ENCODE data around the gene GLYATL3.

DNA sequence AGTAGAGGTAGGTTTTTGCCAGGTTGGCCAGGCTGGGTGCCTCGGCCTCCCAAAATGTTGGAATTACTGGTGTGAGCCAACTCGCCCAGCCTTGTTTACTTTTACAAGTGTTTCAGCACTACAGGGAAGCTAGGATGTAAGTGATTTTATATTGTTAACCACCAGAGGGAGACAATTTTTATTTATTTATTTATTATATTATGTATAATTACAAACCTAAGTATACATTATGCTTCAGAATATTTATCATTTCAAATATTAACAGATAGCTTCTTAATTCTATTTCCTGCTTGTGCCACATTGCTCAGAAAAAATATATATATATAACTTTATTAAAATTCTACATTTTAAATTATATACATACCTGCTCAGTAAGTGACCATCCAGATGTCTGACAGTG, 46.5 kb upstream of the GLYATL3 start:
- TF ChIP-seq GABPA (IDR thresholded peaks at IDR 0.05; ENCODE audit: low read depth), result no peak
- no peak for TF ChIP-seq TCF12 (IDR thresholded peaks at IDR 0.05)
- TF ChIP-seq, protein P1, sequence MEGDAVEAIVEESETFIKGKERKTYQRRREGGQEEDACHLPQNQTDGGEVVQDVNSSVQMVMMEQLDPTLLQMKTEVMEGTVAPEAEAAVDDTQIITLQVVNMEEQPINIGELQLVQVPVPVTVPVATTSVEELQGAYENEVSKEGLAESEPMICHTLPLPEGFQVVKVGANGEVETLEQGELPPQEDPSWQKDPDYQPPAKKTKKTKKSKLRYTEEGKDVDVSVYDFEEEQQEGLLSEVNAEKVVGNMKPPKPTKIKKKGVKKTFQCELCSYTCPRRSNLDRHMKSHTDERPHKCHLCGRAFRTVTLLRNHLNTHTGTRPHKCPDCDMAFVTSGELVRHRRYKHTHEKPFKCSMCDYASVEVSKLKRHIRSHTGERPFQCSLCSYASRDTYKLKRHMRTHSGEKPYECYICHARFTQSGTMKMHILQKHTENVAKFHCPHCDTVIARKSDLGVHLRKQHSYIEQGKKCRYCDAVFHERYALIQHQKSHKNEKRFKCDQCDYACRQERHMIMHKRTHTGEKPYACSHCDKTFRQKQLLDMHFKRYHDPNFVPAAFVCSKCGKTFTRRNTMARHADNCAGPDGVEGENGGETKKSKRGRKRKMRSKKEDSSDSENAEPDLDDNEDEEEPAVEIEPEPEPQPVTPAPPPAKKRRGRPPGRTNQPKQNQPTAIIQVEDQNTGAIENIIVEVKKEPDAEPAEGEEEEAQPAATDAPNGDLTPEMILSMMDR (IDR thresholded peaks at IDR 0.05), result peak; percentile 53
- no peak for TF ChIP-seq CHD2 (IDR thresholded peaks at IDR 0.05; ENCODE audit: low read length, partially characterized antibody)
- TF ChIP-seq EZH2phosphoT487 (IDR thresholded peaks at IDR 0.05; ENCODE audit: borderline replicate concordance, low read depth), result no peak
- no peak for TF ChIP-seq USF1 (IDR thresholded peaks at IDR 0.05; ENCODE audit: borderline replicate concordance, low read depth)
- TF ChIP-seq FOSL2 (IDR thresholded peaks at IDR 0.05; ENCODE audit: borderline replicate concordance, low read depth), result no peak
- no peak for TF ChIP-seq ZBTB33 (IDR thresholded peaks at IDR 0.05; ENCODE audit: borderline replicate concordance, low read depth)
- TF ChIP-seq TAF1 (IDR thresholded peaks at IDR 0.05; ENCODE audit: borderline replicate concordance, low read depth, low read length), result no peak
- TF ChIP-seq, protein P2, sequence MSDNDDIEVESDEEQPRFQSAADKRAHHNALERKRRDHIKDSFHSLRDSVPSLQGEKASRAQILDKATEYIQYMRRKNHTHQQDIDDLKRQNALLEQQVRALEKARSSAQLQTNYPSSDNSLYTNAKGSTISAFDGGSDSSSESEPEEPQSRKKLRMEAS (IDR thresholded peaks at IDR 0.05; ENCODE audit: low read depth), result no peak

All from SK-N-SH (cell line).